IMR-90 (cell line): ENCODE results near the gene COQ8A. TPM values are rescaled to one million over a fixed set of nuclear protein-coding genes. Genes with fewer than 3 reads are reported as not detected.

Experiments
- ATAC-seq: fragments of 200-7000 bp; cut with Tn5 transposase; 2 replicates; pipeline ENCODE4 v1.9.1; 2020; ENCODE audit warnings: low read depth, mild to moderate bottlenecking, moderate library complexity
- BruUV-seq: library from RNA; stranded (reverse); fragments of 400-500 nt; replicated peaks from 2 replicates; lab custom pipeline; 2021; lab: Mats Ljungman, UMichigan
- CTCF ChIA-PET: fragments of 300-600 bp; formaldehyde crosslinking; extraction: SDS; loops from one replicate; lab custom pipeline; 2021; ENCODE audit warnings: antibody characterized with exemption; lab: Yijun Ruan, JAX
- POLR2A ChIA-PET: fragments of 300-600 bp; sonication (Branson Sonifier 250); formaldehyde crosslinking; loops from one replicate; lab custom pipeline; 2022; ENCODE audit warnings: antibody characterized with exemption; ENCODE audit not compliant: unreplicated experiment; lab: Charles Lee
- DNase-seq: peaks from one replicate; pipeline ENCODE4 v3.0.0; 2013
- H2AFZ ChIP-seq: replicated peaks from 2 replicates; pipeline ENCODE3; 2013; ENCODE audit warnings: low read length, mild to moderate bottlenecking; ENCODE audit not compliant: poor library complexity
- H2AK5ac ChIP-seq: 2 replicates; pipeline ENCODE4 v1.6.1; 2013; ENCODE audit warnings: low read depth, low read length, inconsistent platforms
- H2AK9ac ChIP-seq: replicated peaks from 2 replicates; pipeline ENCODE3; 2013; ENCODE audit warnings: mild to moderate bottlenecking, low read depth, low read length, moderate library complexity; ENCODE audit not compliant: poor library complexity
- H2BK120ac ChIP-seq: 2 replicates; pipeline ENCODE4 v1.6.1; 2013; ENCODE audit warnings: low read depth, low read length, inconsistent platforms
- H2BK15ac ChIP-seq: 3 replicates; pipeline ENCODE4 v1.6.1; 2013; ENCODE audit warnings: low read depth, low read length, inconsistent platforms
- H2BK20ac ChIP-seq: 2 replicates; pipeline ENCODE4 v1.6.1; 2013; ENCODE audit warnings: low read depth, mild to moderate bottlenecking, inconsistent platforms, low read length, moderate library complexity
- H2BK5ac ChIP-seq: 2 replicates; pipeline ENCODE4 v1.6.1; 2013; ENCODE audit warnings: mild to moderate bottlenecking, low read depth, low read length, inconsistent platforms; ENCODE audit not compliant: poor library complexity, severe bottlenecking
- H3K14ac ChIP-seq: replicated peaks from 2 replicates; pipeline ENCODE4 v1.6.1; 2013; ENCODE audit warnings: low read depth, low read length, inconsistent platforms
- H3K18ac ChIP-seq: 2 replicates; pipeline ENCODE4 v1.6.1; 2013; ENCODE audit warnings: low read depth, low read length, control low read depth
- H3K23ac ChIP-seq: 2 replicates; pipeline ENCODE4 v1.6.1; 2013; ENCODE audit warnings: low read depth, low read length, inconsistent platforms
- H3K27ac ChIP-seq: 2 replicates; pipeline ENCODE4 v1.5.1; 2013; ENCODE audit warnings: mild to moderate bottlenecking, control low read depth, low read length; ENCODE audit not compliant: insufficient read depth
- H3K27me3 ChIP-seq: 2 replicates; pipeline ENCODE4 v1.6.1; 2013; ENCODE audit warnings: low read length; ENCODE audit not compliant: control insufficient read depth, insufficient read depth
- H3K36me3 ChIP-seq: 2 replicates; pipeline ENCODE4 v1.6.1; 2013; ENCODE audit warnings: low read length, mixed read lengths; ENCODE audit not compliant: control insufficient read depth, insufficient read depth
- H3K4ac ChIP-seq: 2 replicates; pipeline ENCODE4 v1.6.1; 2013; ENCODE audit warnings: low read depth, low read length, inconsistent platforms
- H3K4me1 ChIP-seq: 2 replicates; pipeline ENCODE4 v1.6.1; 2013; ENCODE audit warnings: low read length, mixed read lengths; ENCODE audit not compliant: control insufficient read depth, insufficient read depth
- H3K4me2 ChIP-seq: 2 replicates; pipeline ENCODE4 v1.6.1; 2013; ENCODE audit warnings: low read depth, mild to moderate bottlenecking, control low read depth, low read length, moderate library complexity
- H3K4me3 ChIP-seq: 2 replicates; pipeline ENCODE4 v1.5.1; 2013; ENCODE audit warnings: low read depth, mild to moderate bottlenecking, control low read depth, low read length, moderate library complexity; ENCODE audit not compliant: insufficient read depth
- H3K56ac ChIP-seq: 2 replicates; pipeline ENCODE4 v1.6.1; 2013; ENCODE audit warnings: low read length, inconsistent platforms; ENCODE audit not compliant: insufficient read depth; ENCODE audit errors: extremely low read depth
- H3K79me1 ChIP-seq, 2 experiments: 2 replicates each; pipeline ENCODE4 v1.6.1; 2013; ENCODE audit warnings: low read length in 2 of 2, inconsistent platforms in 1 of 2, low read depth in 1 of 2
- H3K9ac ChIP-seq: 2 replicates; pipeline ENCODE4 v1.6.1; 2013; ENCODE audit warnings: low read depth, low read length, control low read depth
- H3K9me1 ChIP-seq: 2 replicates; pipeline ENCODE4 v1.6.1; 2013; ENCODE audit warnings: low read length, inconsistent platforms; ENCODE audit not compliant: insufficient read depth
- H3K9me3 ChIP-seq: 2 replicates; pipeline ENCODE4 v1.6.1; 2013; ENCODE audit warnings: low read length; ENCODE audit not compliant: control insufficient read depth, insufficient read depth
- H4K20me1 ChIP-seq: 2 replicates; pipeline ENCODE4 v1.6.1; 2013; ENCODE audit warnings: low read length, inconsistent platforms; ENCODE audit not compliant: insufficient read depth
- H4K5ac ChIP-seq: 2 replicates; pipeline ENCODE4 v1.6.1; 2013; ENCODE audit warnings: mild to moderate bottlenecking, low read depth, low read length, control low read depth
- H4K8ac ChIP-seq, 2 experiments: 2 replicates each; pipeline ENCODE4 v1.6.1; 2013; ENCODE audit warnings: low read depth in 2 of 2, low read length in 2 of 2, control low read depth in 1 of 2, inconsistent platforms in 1 of 2
- H4K91ac ChIP-seq: 2 replicates; pipeline ENCODE4 v1.6.1; 2013; ENCODE audit warnings: low read depth, low read length, inconsistent platforms; ENCODE audit not compliant: insufficient read depth
- RAD21 ChIP-seq: IDR thresholded peaks from 2 replicates; pipeline ENCODE4 v1.6.1; 2012; ENCODE audit warnings: low read length, improper control_type of control experiment
- RFX5 ChIP-seq: IDR thresholded peaks from 2 replicates; pipeline ENCODE4 v1.8.0; 2012; ENCODE audit warnings: low read depth, mild to moderate bottlenecking, low read length, moderate library complexity
- SMC3 ChIP-seq: fragments of 150-350 bp; IDR thresholded peaks from 2 replicates; pipeline ENCODE4 v1.6.1; 2016; ENCODE audit warnings: low read depth, mild to moderate bottlenecking, antibody characterized with exemption, low read length, moderate library complexity
- WGBS, 2 experiments: methylation state at CpG; one replicate each; pipeline versions ENCODE4 v1.1.5 to v1.1.7; 2013; ENCODE audit warnings: missing lambda C conversion rate in 2 of 2; ENCODE audit not compliant: insufficient read length in 1 of 2; ENCODE audit errors: extremely low coverage in 2 of 2; 5-methylcytosine and 5-hydroxymethylcytosine counted together
- dilution Hi-C: fragments of 300-500 bp; cut with HindIII; formaldehyde crosslinking; loops from one replicate; pipeline ENCODE4 v1.14.3; 2018; ENCODE audit warnings: low sequenced_read_pairs; ENCODE audit not compliant: unreplicated experiment
- in situ Hi-C: fragments of 300-500 bp; cut with MboI; formaldehyde crosslinking; loops from 3 replicates; pipeline ENCODE4 v1.14.3; 2019; ENCODE audit warnings: low sequenced_read_pairs, inconsistent platforms, mixed read lengths
- intact Hi-C: fragments of 100-400 bp; cut with micrococcal nuclease; formaldehyde crosslinking; loops from 2 replicates; pipeline ENCODE4 v1.10.0; 2022
- polyA plus RNA-seq, 3 experiments: library from polyadenylated mRNA; depleted of rRNA; stranded (reverse); fragments of >200 nt; gene quantifications; 2 replicates each; pipeline ENCODE4 v1.2.3, GENCODE V29; 2012; ENCODE audit warnings: low replicate concordance in 1 of 3
- total RNA-seq: library from RNA; depleted of rRNA; stranded (reverse); fragments of >200 nt; gene quantifications from 2 replicates; pipeline ENCODE4 v1.2.3, GENCODE V29; 2012

Gene COQ8A
- total and polyA plus RNA-seq, 2 of the 4 experiments (the other 2 are of a cell fraction): 3.8 to 6.1 TPM

- Histone ChIP-seq H3K4ac (no peak overlapping the region), H2BK120ac (no peak overlapping the region), H4K20me1 (no peaks in the 10 kb centered on the region), H3K56ac (no peak overlapping the region), H2AK9ac (no peak overlapping the region), H3K36me3 (peaks cover 27% of the 10 kb centered on the region), H2BK5ac (no peak overlapping the region), H2BK15ac (no peak overlapping the region), H3K27ac (no peak overlapping the region), H4K5ac (no peak overlapping the region), H3K18ac (no peak overlapping the region), H3K27me3 (no peaks in the 10 kb centered on the region), H3K9me3 (no peaks in the 10 kb centered on the region), H3K79me1 (no peaks in the 10 kb centered on the region), H3K4me3 (no peak overlapping the region), H3K9me1 (no peaks in the 10 kb centered on the region; the same call in 1 of the 2 replicates), H4K8ac (no peak overlapping the region), H2AK5ac (no peak overlapping the region), H3K9ac (no peak overlapping the region), H3K4me1 (no peaks in the 10 kb centered on the region; the same call in 1 of the 2 replicates), H3K14ac (no peak overlapping the region), H3K4me2 (no peak overlapping the region), H2BK20ac (no peak overlapping the region), H3K23ac (no peak overlapping the region), H4K91ac (no peak overlapping the region), H2AFZ (no peak overlapping the region)
- intact Hi-C loops: loop anchor here (5.0 kb wide), 1 partner anchor 445 kb away; no protein-coding TSS in a partner anchor
- ChIA-PET POLR2A (no interaction called here), CTCF (no interaction called here)
- in situ Hi-C loops: no loop called here
- ATAC-seq (no peak), DNase-seq (no peak)
- dilution Hi-C loops: no loop called here
- TF ChIP-seq SMC3: no peak
- TF ChIP-seq RFX5: no peak
- no peak for TF ChIP-seq RAD21
- no TSS peak for BruUV-seq
- no CpG with 5 or more reads among the region's 4 CpGs for WGBS, 2 experiments
These were observed 51.8 kb downstream of the COQ8A start for GRCh38 chr1:226991920-226992319.
